T follicular helper cell (primary cell): Measurements from ENCODE around the gene TMEM175.

Experiments
- DNase-seq: peaks from one replicate; pipeline ENCODE4 v3.0.0-alpha.2; 2020; ENCODE audit warnings: low read depth
- total RNA-seq, 2 experiments: gene quantifications; one replicate each; lab custom pipeline; 2026; lab: John Stamatoyannopoulos, UW

The TMEM175 gene
- total RNA-seq: 7.2 to 18.1 reads per million in 2 experiments

DNA sequence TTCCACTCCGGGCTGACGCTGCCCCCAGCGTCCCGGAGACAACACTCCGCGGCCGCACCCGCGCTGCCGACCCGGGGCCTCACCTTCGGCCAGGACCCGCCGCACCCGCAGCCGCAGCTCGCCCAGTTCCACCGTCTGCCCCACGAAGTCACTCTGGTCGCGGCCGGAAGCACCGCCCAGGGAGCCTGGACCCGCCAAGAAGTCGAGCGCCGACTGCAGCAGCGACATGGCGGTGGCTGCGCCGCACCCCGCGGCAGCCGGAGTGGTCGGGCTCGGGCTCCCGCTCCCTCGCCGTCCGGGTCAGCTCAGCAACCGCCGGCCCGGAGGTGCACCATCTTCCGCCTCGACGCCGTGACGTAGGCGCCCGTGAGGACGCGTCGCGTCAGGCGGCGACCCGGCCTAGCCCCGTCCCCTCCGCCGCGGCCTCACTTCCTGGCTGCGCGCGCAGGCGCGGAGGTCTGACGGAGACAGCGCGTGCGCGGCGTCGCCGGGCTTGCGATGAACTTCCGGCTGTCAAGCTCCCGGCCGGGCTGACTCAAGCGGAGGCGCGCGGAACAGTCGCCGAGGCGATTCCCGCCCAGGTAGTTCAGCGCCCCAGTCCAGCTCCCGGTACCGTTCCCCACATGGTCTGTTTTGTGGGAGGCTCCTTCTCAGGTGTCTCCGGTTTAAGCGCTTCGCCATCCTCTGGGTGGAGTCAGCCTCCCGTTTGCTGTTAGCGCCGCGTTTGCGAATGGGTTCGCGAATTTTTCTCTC, at the start of gene TMEM175, which contains the start of gene GAK:
TSS of gene TMEM175 (plus strand) at position 501 of the 753 bp plus-strand sequence. CDS start 15,280 bp downstream, outside the sequence.
TSS of gene GAK (minus strand) at position 357 of the 753 bp plus-strand sequence. CDS start at position 228, 129 bp downstream.
- DNase-seq: peak; percentile 94

GRCh38 chr4:882646-883045, 49.6 kb upstream of the TMEM175 start:
- no peak for DNase-seq

DNA sequence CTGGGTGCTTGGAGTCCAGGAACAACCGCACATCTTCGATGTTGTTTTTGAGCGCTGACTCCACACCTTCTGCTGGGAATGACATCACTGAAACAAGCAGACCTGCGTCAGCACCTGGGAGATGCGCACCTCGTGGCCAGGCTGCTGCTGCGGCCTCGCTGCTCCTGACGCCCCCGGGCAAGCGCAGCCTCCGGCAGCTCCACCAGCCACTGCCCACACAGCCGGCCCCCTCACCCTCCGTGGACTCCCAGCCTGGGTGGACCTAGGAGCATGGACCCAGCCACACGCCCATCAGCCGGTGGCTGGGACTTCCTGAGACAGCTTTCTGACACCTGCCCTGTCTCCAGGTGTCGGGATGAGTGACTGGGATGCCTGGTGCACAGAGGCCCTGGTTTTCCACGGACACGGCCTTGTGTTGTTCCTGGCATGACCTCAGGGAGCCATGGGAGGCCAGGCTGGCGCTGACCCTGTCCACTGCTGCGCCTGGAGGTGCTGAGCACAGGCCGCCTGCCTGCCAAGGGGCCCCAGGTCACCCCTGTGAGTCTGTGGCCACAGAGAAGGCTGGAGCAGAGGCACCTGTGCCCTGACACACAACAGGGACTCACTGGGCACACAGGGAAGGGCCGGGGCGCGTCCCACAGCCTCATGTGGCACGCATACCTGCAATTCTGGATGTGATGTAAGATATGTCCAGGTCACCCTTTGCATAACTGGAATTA, 48.7 kb upstream of the TMEM175 start:
- no peak for DNase-seq

DNA sequence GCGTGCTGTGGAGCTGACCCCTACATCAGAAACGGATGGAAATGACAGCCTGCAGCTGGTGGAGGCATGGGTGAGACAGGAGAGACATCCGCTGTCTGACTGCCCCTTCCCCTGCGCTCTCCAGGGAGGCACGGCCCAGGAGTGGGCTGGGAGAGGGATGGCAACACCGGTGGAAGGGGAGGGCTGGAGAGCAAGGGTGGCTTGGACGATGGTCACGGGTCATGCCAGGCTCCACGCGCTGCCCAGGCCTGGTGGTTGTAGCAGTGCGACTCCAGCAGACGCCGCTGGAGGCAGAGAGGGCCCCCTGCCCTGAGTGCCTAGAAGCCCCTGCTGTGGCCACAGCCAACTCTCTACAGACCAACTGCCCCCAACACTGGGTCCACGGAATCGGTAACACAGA, 48.0 kb upstream of the TMEM175 start:
- no peak for DNase-seq

GRCh38 chr4:884896-885295, 47.4 kb upstream of the TMEM175 start:
- no peak for DNase-seq

GRCh38 chr4:885353-885752, 46.9 kb upstream of the TMEM175 start:
- DNase-seq: no peak

- DNase-seq: no peak
These were observed 46.0 kb upstream of the TMEM175 start for GRCh38 chr4:886244-886643.

- DNase-seq: no peak
These were observed 45.1 kb upstream of the TMEM175 start for GRCh38 chr4:887034-887763.

- DNase-seq: no peak
These were observed 44.2 kb upstream of the TMEM175 start for GRCh38 chr4:888029-888428.

- DNase-seq: no peak
These were observed 42.7 kb upstream of the TMEM175 start for GRCh38 chr4:889516-889915.

- DNase-seq: no peak
These were observed 42.1 kb upstream of the TMEM175 start for GRCh38 chr4:890036-890695.

GRCh38 chr4:891747-892146, 40.5 kb upstream of the TMEM175 start:
- no peak for DNase-seq

DNA sequence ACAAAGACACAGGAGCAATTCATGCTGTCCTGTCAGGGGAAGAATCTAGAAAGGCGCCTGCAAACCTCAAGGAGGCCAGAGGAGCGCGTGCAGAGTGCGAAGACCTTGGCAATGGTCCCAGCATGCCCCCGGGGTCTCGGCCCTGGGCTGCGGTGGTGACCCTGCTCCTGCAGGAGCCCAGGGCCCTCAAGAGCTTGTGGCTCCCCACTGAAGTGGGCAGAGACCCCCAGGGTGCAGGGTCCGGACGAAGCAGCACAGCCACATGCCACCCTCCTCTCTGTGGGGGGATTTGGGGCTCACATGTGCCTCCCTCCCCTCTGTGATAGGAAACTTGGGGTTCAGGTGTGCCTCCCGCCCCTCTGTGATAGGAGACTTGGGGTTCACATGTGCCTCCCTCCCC, 39.5 kb upstream of the TMEM175 start:
- no peak for DNase-seq

- no peak for DNase-seq
These were observed 38.8 kb upstream of the TMEM175 start for GRCh38 chr4:893276-893994.

- no peak for DNase-seq
These were observed 38.1 kb upstream of the TMEM175 start for GRCh38 chr4:893995-894705.

GRCh38 chr4:895596-895995, 36.7 kb upstream of the TMEM175 start:
- DNase-seq: no peak

DNA sequence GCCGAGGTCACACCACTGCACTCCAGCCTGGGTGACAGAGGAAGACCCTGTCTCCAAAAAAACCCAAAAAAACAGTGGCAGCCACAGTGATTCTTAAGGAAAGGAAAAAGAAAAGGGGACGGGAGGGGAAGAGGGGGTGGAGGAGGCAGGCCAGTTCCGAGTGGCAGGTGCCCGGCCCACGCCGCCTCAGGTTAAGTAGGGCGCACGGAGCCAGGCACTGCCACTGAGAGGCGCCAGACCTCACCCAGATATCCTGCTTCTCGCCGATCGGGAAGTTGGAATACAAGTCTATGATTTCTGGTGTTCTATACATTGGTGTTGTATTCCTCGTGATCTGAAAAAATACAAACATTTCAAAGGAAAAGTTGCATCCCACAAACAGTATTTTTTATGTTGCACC, 36.0 kb upstream of the TMEM175 start:
- no peak for DNase-seq

DNA sequence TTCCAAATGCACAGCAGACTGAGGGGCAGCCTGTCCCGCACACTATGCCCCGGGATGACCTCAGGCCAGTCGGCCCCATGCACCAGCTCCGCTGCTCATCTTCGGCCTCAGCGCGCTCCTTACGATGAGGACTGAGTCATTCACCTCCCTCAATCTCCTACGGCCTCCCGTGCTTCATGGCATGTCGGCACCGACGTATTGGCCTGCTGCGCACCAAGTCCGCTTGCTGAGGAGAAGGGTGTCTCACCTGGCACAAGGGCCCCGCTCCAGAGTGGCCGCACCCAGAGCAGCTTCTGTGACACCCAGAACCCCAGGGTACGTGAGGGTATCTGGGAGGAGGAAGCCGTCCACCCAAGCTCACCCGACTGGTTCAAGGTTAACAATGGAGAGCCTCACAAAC, 35.6 kb upstream of the TMEM175 start:
- DNase-seq: no peak

DNA sequence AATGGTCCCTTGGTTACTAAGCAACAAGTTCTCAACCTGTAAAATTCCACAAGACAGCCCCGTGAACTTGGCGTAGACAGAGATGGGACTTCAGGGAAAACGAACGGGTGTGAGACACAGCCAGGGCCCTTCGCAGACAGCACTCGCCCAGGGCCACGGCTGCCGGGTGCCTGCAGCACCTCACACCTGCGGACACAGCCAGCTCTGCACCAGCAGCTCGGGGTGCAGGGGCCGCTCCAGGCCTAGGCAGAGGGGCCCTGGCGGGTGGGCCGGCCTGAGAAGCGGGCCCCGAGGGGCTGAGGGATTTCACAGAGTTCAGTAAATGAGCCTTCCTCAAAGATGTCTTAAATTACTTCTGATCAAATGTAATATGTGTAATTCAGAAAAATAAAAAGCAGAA, 34.1 kb upstream of the TMEM175 start:
- no peak for DNase-seq

GRCh38 chr4:898869-899555, 33.2 kb upstream of the TMEM175 start:
- no peak for DNase-seq
